Measurements from ENCODE around the gene FUCA2. TPM values are rescaled to one million over a fixed set of nuclear protein-coding genes. Genes with fewer than 3 reads are reported as not detected.

Gene FUCA2
- total RNA-seq, 1 donor from 2014 or later = 53.1 TPM

DNA sequence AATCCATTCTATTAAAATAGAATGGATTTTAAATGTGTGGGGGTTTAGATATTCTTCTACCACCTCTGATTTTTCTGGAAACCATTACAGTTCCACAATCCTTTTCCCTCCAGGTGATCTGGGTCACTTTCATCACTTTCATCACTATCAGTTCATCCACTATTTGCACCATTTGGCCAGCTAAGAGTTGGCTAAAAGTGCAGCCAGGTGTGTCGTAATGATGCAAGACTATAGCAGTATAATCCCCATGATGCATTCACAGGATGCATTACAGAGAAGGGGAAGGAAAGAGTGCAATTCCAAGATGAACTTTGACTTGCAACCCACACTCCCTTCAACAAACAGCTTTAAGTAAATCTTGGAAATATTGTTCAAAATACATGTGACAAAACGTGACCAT, 4.9 kb downstream of the FUCA2 start:
- DNase-seq (no peak), ATAC-seq (no peak)
- H3K9me3 ChIP-seq = no peaks in the 10 kb centered on the region
- peaks cover 18% of the 10 kb centered on the region for H3K4me1 ChIP-seq
- peaks cover 54% of the 10 kb centered on the region for H3K36me3 ChIP-seq
- no peak overlapping the region for H3K27ac ChIP-seq
- no peak overlapping the region for H3K4me3 ChIP-seq
- no peaks in the 10 kb centered on the region for H3K27me3 ChIP-seq (ENCODE audit: low read depth)
- TF ChIP-seq, protein P1, sequence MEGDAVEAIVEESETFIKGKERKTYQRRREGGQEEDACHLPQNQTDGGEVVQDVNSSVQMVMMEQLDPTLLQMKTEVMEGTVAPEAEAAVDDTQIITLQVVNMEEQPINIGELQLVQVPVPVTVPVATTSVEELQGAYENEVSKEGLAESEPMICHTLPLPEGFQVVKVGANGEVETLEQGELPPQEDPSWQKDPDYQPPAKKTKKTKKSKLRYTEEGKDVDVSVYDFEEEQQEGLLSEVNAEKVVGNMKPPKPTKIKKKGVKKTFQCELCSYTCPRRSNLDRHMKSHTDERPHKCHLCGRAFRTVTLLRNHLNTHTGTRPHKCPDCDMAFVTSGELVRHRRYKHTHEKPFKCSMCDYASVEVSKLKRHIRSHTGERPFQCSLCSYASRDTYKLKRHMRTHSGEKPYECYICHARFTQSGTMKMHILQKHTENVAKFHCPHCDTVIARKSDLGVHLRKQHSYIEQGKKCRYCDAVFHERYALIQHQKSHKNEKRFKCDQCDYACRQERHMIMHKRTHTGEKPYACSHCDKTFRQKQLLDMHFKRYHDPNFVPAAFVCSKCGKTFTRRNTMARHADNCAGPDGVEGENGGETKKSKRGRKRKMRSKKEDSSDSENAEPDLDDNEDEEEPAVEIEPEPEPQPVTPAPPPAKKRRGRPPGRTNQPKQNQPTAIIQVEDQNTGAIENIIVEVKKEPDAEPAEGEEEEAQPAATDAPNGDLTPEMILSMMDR (IDR thresholded peaks at IDR 0.05) = no peak
- intact Hi-C loops (cut with DNase I) = no loop called here

DNA sequence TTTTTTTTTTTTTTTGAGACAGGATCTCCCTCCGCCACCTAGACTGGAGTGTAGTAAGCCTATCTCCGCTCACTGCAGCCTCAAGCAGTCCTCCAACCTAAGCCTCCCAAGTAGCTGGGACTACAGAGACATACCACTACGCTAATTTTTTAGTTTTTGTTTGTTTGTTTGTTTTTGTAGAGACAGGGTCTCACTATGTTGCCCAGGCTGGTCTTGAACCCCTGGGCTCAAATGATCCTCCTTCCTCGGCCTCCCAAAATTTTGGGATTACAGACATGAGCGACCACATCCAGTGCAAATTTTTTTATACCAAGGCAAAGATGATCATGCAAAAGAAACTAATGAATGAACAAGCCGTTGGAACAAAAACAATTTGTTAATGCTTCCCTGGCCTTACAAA, 5.3 kb downstream of the FUCA2 start:
- intact Hi-C loops (cut with DNase I) = no loop called here
- Histone ChIP-seq H3K27me3 (ENCODE audit: low read depth) (no peaks in the 10 kb centered on the region), H3K4me1 (peaks cover 17% of the 10 kb centered on the region), H3K4me3 (no peak overlapping the region), H3K27ac (no peak overlapping the region), H3K9me3 (no peaks in the 10 kb centered on the region), H3K36me3 (peaks cover 58% of the 10 kb centered on the region)
- TF ChIP-seq, protein P1 (IDR thresholded peaks at IDR 0.05) = no peak
- ATAC-seq (no peak), DNase-seq (no peak)

DNA sequence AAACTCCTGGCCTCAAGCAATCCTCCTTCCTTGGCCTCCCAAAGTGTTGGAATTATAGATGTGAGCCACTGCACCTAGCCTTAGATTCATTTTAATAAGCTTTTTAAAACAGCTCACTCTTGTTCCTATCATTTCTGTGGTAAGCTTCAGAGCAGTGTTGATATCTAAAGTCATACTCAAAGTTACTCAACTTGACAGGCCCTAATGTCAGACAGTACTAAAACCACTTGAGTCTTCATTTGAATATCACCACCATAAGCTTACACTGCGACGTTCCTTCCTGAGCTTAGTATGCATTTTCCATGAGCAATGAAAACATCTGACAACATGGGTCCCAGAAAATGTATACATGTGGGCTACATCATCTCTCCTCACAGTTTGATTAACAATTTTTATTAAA, 6.0 kb downstream of the FUCA2 start:
- TF ChIP-seq, protein P1 (IDR thresholded peaks at IDR 0.05) = no peak
- no peaks in the 10 kb centered on the region for H3K9me3 ChIP-seq
- no peaks in the 10 kb centered on the region for H3K27me3 ChIP-seq (ENCODE audit: low read depth)
- no peak overlapping the region for H3K4me3 ChIP-seq
- ATAC-seq (no peak), DNase-seq (no peak)
- intact Hi-C loops (cut with DNase I) = no loop called here
- peaks cover 63% of the 10 kb centered on the region for H3K36me3 ChIP-seq
- peaks cover 15% of the 10 kb centered on the region for H3K4me1 ChIP-seq
- H3K27ac ChIP-seq = no peak overlapping the region

DNA sequence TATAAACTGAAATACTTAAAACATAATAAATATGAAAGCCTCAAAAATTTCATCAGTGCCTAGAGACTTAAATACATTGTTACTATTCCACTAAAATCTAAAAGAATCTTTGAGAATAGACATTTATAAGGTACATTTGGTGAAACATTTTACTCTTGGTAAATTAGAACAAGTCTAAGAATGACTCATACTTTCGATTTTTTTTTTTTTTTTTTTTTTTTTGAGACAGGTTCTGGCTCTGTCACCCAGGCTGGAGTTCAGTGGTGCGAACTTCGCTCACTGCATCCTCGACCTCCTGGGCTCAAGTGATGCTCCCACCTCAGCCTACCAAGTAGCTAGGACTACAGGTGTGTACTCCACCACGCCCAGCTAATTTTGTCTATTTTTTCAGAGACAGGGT, 6.4 kb downstream of the FUCA2 start:
- peaks cover 10% of the 10 kb centered on the region for H3K4me1 ChIP-seq
- no peak overlapping the region for H3K4me3 ChIP-seq
- no peaks in the 10 kb centered on the region for H3K27me3 ChIP-seq (ENCODE audit: low read depth)
- TF ChIP-seq, protein P1 (IDR thresholded peaks at IDR 0.05) = no peak
- no peak overlapping the region for H3K27ac ChIP-seq
- intact Hi-C loops (cut with DNase I) = no loop called here
- peaks cover 67% of the 10 kb centered on the region for H3K36me3 ChIP-seq
- ATAC-seq (no peak), DNase-seq (no peak)
- no peaks in the 10 kb centered on the region for H3K9me3 ChIP-seq

DNA sequence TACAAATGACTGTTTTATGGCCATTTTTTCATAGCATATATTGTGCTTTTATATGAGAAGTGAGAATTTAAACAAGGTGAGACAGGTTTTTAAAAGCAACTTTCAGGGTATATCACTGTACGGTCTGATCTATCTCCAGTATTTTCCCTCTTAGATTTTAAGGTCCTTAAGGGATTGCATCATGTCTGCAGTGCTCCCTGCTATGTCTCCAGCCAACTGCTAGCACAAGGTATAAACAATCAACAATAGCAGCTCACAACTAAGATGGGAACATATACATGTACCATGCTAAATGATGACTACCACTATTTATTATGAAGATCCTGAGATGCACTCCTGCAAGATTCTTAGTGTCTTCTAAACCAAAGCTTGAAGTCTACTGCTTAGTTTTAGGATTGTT, 7.2 kb downstream of the FUCA2 start:
- ATAC-seq (no peak), DNase-seq (no peak)
- no peaks in the 10 kb centered on the region for H3K27me3 ChIP-seq (ENCODE audit: low read depth)
- H3K4me1 ChIP-seq = peaks cover 3% of the 10 kb centered on the region
- H3K9me3 ChIP-seq = no peaks in the 10 kb centered on the region
- intact Hi-C loops (cut with DNase I) = no loop called here
- H3K36me3 ChIP-seq = peaks cover 72% of the 10 kb centered on the region
- TF ChIP-seq, protein P1 (IDR thresholded peaks at IDR 0.05) = no peak
- no peak overlapping the region for H3K4me3 ChIP-seq
- no peak overlapping the region for H3K27ac ChIP-seq

DNA sequence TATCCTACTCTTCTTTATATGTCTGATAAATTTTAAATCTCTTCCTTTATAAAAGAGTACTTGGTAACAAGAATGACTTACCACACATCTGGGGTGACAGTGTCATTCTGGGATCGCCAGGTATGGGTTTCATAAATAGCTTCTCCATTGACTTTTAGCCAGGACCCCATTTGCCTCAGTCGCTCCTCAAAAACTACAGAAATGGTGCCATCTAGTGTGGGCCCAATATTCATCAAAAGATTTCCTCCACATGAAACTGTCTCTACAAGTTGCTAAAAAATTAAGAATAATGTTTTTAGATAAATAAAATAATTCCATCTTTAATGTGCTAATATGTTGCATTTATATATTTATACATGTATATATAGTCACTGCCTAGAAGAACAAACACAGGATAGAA, 9.7 kb downstream of the FUCA2 start:
- peaks cover 80% of the 10 kb centered on the region for H3K36me3 ChIP-seq
- TF ChIP-seq, protein P1 (IDR thresholded peaks at IDR 0.05) = no peak
- no peak overlapping the region for H3K4me3 ChIP-seq
- no peaks in the 10 kb centered on the region for H3K27me3 ChIP-seq (ENCODE audit: low read depth)
- intact Hi-C loops (cut with DNase I) = no loop called here
- no peak for ATAC-seq
- no peak overlapping the region for H3K27ac ChIP-seq
- no peaks in the 10 kb centered on the region for H3K9me3 ChIP-seq
- DNase-seq = no peak
- no peaks in the 10 kb centered on the region for H3K4me1 ChIP-seq

Data from lower lobe of right lung (tissue), 2 donors.